B cell (primary cell): Measurements from ENCODE around the gene SLC39A11.

Experiments
- CTCF ChIP-seq: fragments of 200-600 bp; IDR thresholded peaks from one replicate; pipeline ENCODE4 v1.8.0; 2022; ENCODE audit warnings: antibody characterized with exemption, mild to moderate bottlenecking
- EZH2 ChIP-seq: IDR thresholded peaks from 2 replicates; pipeline ENCODE4 v1.6.1; 2012; ENCODE audit warnings: borderline replicate concordance, low read depth, mild to moderate bottlenecking, moderate library complexity, low read length; ENCODE audit not compliant: insufficient read depth, poor library complexity, severe bottlenecking

- TF ChIP-seq CTCF (no peak), EZH2 (no peak)
Measured at GRCh38 chr17:72998343-72998742, 94.1 kb downstream of the SLC39A11 start.
